WTC11 (cell line): Measurements from ENCODE around the gene ITCH. TPM values are rescaled to one million over a fixed set of nuclear protein-coding genes. Genes with fewer than 3 reads are reported as not detected.

ENCODE experiments used
- ATAC-seq: fragments of 200-7000 bp; cut with Tn5 transposase; 2 replicates; pipeline ENCODE4 v1.10.0; 2021; ENCODE audit warnings: mild to moderate bottlenecking, moderate library complexity
- CTCF ChIA-PET: fragments of 300-600 bp; sonication (Branson Sonifier 250); formaldehyde crosslinking; loops from one replicate; lab custom pipeline; 2021; ENCODE audit warnings: antibody characterized with exemption; lab: Charles Lee
- POLR2A ChIA-PET: fragments of 350-600 bp; sonication (Branson Sonifier 250); formaldehyde crosslinking; loops from one replicate; lab custom pipeline; 2021; ENCODE audit warnings: antibody characterized with exemption; lab: Charles Lee
- DNase-seq: peaks from one replicate; pipeline ENCODE4 v3.0.0; 2021; ENCODE audit warnings: low spot score
- H3K27ac Mint-ChIP-seq: 2 replicates; pipeline ENCODE4 v1.8.0; 2021; ENCODE audit warnings: mixed read lengths
- H3K27me3 Mint-ChIP-seq: 2 replicates; pipeline ENCODE4 v1.8.0; 2021; ENCODE audit warnings: low read depth, mild to moderate bottlenecking, moderate library complexity, mixed read lengths
- H3K36me3 Mint-ChIP-seq: 2 replicates; pipeline ENCODE4 v1.8.0; 2021; ENCODE audit warnings: mixed read lengths
- H3K4me1 Mint-ChIP-seq: 2 replicates; pipeline ENCODE4 v1.8.0; 2022; ENCODE audit warnings: mixed read lengths
- H3K4me3 Mint-ChIP-seq: 2 replicates; pipeline ENCODE4 v1.8.0; 2021; ENCODE audit warnings: mild to moderate bottlenecking, moderate library complexity, mixed read lengths
- H3K9me3 Mint-ChIP-seq: 2 replicates; pipeline ENCODE4 v1.8.0; 2021; ENCODE audit warnings: mixed read lengths
- ATF1 ChIP-seq: sonication (generic); formaldehyde crosslinking; IDR thresholded peaks from 2 replicates; pipeline ENCODE4 v1.8.1; 2023; ENCODE audit warnings: mild to moderate bottlenecking, moderate library complexity, missing genetic modification reagents
- CREM ChIP-seq: sonication (generic); formaldehyde crosslinking; IDR thresholded peaks from 2 replicates; pipeline ENCODE4 v1.8.1; 2022; ENCODE audit warnings: mild to moderate bottlenecking, missing genetic modification reagents, moderate library complexity
- EMX1 ChIP-seq: fragments of 250-450 bp; sonication (Bioruptor Pico); IDR thresholded peaks from 2 replicates; pipeline ENCODE4 v1.8.0; 2021; ENCODE audit warnings: mild to moderate bottlenecking
- FOXK1 ChIP-seq: sonication (generic); formaldehyde crosslinking; IDR thresholded peaks from 2 replicates; pipeline ENCODE4 v1.8.0; 2022; ENCODE audit warnings: mild to moderate bottlenecking, moderate library complexity, missing genetic modification reagents
- IRF2 ChIP-seq: sonication (generic); formaldehyde crosslinking; IDR thresholded peaks from 2 replicates; pipeline ENCODE4 v1.8.0; 2022; ENCODE audit warnings: low read depth, missing genetic modification reagents, borderline replicate concordance
- MXD4 ChIP-seq: fragments of 250-450 bp; sonication (Bioruptor Pico); IDR thresholded peaks from 2 replicates; pipeline ENCODE4 v1.8.0; 2021; ENCODE audit warnings: mild to moderate bottlenecking, moderate library complexity, borderline replicate concordance
- NFE2L1 ChIP-seq: sonication (generic); formaldehyde crosslinking; IDR thresholded peaks from 2 replicates; pipeline ENCODE4 v1.8.1; 2023; ENCODE audit warnings: missing genetic modification reagents
- NR2C2 ChIP-seq: sonication (generic); formaldehyde crosslinking; IDR thresholded peaks from 2 replicates; pipeline ENCODE4 v1.8.0; 2022; ENCODE audit warnings: mild to moderate bottlenecking, missing genetic modification reagents
- SMAD3 ChIP-seq: sonication (generic); formaldehyde crosslinking; IDR thresholded peaks from 2 replicates; pipeline ENCODE4 v1.8.0; 2022; ENCODE audit warnings: missing genetic modification reagents, mild to moderate bottlenecking, borderline replicate concordance
- SP1 ChIP-seq: sonication (generic); formaldehyde crosslinking; conservative IDR thresholded peaks from 2 replicates; pipeline ENCODE4 v1.8.1; 2022; ENCODE audit warnings: missing genetic modification reagents
- TEAD1 ChIP-seq: sonication (generic); formaldehyde crosslinking; IDR thresholded peaks from 2 replicates; pipeline ENCODE4 v1.8.0; 2022; ENCODE audit warnings: mild to moderate bottlenecking, missing genetic modification reagents
- ZNF121 ChIP-seq: sonication (generic); formaldehyde crosslinking; IDR thresholded peaks from 2 replicates; pipeline ENCODE4 v1.8.0; 2023; ENCODE audit warnings: missing genetic modification reagents
- ZNF396 ChIP-seq: fragments of 250-450 bp; sonication (Bioruptor Pico); IDR thresholded peaks from 2 replicates; pipeline ENCODE4 v1.8.0; 2021; ENCODE audit warnings: mild to moderate bottlenecking, moderate library complexity, borderline replicate concordance
- total RNA-seq: library from RNA; stranded (reverse); gene quantifications from 3 replicates; pipeline ENCODE4 v1.2.3, GENCODE V29; 2021
- TF ChIP-seq, protein P1 (sequence below): sonication (generic); formaldehyde crosslinking; IDR thresholded peaks from 2 replicates; pipeline ENCODE4 v1.8.1; 2023; ENCODE audit warnings: mild to moderate bottlenecking, missing genetic modification reagents, moderate library complexity
- TF ChIP-seq, protein P2 (sequence below): sonication (generic); formaldehyde crosslinking; conservative IDR thresholded peaks from 2 replicates; pipeline ENCODE4 v1.8.1; 2022; ENCODE audit warnings: mild to moderate bottlenecking, missing genetic modification reagents
- TF ChIP-seq, protein P3 (sequence below): sonication (generic); formaldehyde crosslinking; IDR thresholded peaks from 2 replicates; pipeline ENCODE4 v1.8.1; 2022; ENCODE audit warnings: mild to moderate bottlenecking, moderate library complexity, missing genetic modification reagents
- TF ChIP-seq, protein P4 (sequence below): sonication (generic); formaldehyde crosslinking; conservative IDR thresholded peaks from 2 replicates; pipeline ENCODE4 v1.8.1; 2023; ENCODE audit warnings: mild to moderate bottlenecking, low read depth, missing genetic modification reagents, moderate library complexity
- TF ChIP-seq, protein P5 (sequence below): sonication (generic); formaldehyde crosslinking; IDR thresholded peaks from 2 replicates; pipeline ENCODE4 v1.8.0; 2023; ENCODE audit warnings: missing genetic modification reagents
- TF ChIP-seq, protein P6 (sequence below): fragments of 250-450 bp; sonication (Bioruptor Pico); IDR thresholded peaks from 2 replicates; pipeline ENCODE4 v1.9.0; 2021; ENCODE audit warnings: mild to moderate bottlenecking
- TF ChIP-seq, protein P7 (sequence below): sonication (generic); formaldehyde crosslinking; IDR thresholded peaks from 2 replicates; pipeline ENCODE4 v1.8.1; 2022; ENCODE audit warnings: missing genetic modification reagents, borderline replicate concordance

ITCH gene
- total RNA-seq, 1 experiment from 2014 or later: 35.8 TPM

DNA sequence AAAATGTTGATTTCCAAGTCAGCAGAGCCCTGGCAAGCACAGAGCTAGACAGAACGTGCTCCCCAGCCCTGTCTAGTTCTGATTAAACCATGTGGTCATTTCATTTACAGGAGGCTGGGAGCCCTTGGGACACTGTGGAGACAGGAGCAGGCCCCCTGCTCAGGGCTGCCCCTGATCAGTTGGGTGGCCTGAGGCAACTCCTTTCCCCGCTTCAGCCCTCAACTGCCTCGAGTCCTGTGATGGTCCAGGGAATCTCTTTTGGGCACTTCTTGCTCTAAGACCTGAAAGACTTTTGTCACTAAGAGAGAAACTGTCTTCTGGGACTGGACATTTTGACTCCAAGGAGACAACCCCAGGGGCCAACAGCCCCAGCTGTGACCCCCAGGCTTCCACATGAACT, 166.7 kb downstream of the ITCH start:
- DNase-seq (no peak), ATAC-seq (no peak)
- POLR2A ChIA-PET: no interaction called here
- TF ChIP-seq IRF2 (CRISPR knock-in tag): no peak
- TF ChIP-seq ZNF396: no peak
- TF ChIP-seq, protein P1, sequence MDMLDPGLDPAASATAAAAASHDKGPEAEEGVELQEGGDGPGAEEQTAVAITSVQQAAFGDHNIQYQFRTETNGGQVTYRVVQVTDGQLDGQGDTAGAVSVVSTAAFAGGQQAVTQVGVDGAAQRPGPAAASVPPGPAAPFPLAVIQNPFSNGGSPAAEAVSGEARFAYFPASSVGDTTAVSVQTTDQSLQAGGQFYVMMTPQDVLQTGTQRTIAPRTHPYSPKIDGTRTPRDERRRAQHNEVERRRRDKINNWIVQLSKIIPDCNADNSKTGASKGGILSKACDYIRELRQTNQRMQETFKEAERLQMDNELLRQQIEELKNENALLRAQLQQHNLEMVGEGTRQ (CRISPR knock-in tag): no peak
- TF ChIP-seq, protein P2, sequence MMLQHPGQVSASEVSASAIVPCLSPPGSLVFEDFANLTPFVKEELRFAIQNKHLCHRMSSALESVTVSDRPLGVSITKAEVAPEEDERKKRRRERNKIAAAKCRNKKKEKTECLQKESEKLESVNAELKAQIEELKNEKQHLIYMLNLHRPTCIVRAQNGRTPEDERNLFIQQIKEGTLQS (CRISPR knock-in tag): no peak
- TF ChIP-seq ZNF121 (CRISPR knock-in tag): no peak
- H3K27ac Mint-ChIP-seq: no peak overlapping the region
- H3K27me3 Mint-ChIP-seq: no peaks in the 10 kb centered on the region
- no peaks in the 10 kb centered on the region for H3K9me3 Mint-ChIP-seq
- H3K4me3 Mint-ChIP-seq: no peak overlapping the region
- CTCF ChIA-PET: interaction anchor here (0.7 to 1.3 kb wide), 4 partner anchors 9 to 285 kb away, joined by 3 to 4 read pairs (median 3); no protein-coding TSS in a partner anchor
- H3K4me1 Mint-ChIP-seq: no peaks in the 10 kb centered on the region
- H3K36me3 Mint-ChIP-seq: peaks cover 39% of the 10 kb centered on the region

DNA sequence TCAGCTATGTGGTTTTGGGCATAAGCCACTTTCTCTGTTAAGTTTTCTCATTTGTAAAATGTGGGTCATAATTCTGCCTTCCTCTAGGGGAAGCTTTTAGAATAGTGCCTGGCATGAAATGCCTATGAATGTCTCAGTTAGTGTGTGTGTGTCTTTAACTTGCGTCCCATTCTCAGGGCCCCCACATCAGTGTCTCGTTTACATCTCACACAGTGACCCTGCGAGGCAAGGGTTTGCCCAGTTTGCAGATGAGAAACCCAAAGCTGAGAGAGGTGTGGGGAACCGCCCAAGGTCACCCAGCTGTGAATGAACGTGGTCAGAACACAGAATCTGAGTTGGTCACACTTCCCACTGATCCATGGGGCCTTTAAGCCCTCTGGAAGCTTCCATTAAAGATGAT, 167.3 kb downstream of the ITCH start:
- DNase-seq (no peak), ATAC-seq (no peak)
- POLR2A ChIA-PET: no interaction called here
- TF ChIP-seq, protein P2 (CRISPR knock-in tag): no peak
- TF ChIP-seq, protein P3, sequence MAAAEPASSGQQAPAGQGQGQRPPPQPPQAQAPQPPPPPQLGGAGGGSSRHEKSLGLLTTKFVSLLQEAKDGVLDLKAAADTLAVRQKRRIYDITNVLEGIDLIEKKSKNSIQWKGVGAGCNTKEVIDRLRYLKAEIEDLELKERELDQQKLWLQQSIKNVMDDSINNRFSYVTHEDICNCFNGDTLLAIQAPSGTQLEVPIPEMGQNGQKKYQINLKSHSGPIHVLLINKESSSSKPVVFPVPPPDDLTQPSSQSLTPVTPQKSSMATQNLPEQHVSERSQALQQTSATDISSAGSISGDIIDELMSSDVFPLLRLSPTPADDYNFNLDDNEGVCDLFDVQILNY (CRISPR knock-in tag): no peak
- TF ChIP-seq EMX1: no peak
- no peak for TF ChIP-seq NR2C2 (CRISPR knock-in tag)
- TF ChIP-seq, protein P4, sequence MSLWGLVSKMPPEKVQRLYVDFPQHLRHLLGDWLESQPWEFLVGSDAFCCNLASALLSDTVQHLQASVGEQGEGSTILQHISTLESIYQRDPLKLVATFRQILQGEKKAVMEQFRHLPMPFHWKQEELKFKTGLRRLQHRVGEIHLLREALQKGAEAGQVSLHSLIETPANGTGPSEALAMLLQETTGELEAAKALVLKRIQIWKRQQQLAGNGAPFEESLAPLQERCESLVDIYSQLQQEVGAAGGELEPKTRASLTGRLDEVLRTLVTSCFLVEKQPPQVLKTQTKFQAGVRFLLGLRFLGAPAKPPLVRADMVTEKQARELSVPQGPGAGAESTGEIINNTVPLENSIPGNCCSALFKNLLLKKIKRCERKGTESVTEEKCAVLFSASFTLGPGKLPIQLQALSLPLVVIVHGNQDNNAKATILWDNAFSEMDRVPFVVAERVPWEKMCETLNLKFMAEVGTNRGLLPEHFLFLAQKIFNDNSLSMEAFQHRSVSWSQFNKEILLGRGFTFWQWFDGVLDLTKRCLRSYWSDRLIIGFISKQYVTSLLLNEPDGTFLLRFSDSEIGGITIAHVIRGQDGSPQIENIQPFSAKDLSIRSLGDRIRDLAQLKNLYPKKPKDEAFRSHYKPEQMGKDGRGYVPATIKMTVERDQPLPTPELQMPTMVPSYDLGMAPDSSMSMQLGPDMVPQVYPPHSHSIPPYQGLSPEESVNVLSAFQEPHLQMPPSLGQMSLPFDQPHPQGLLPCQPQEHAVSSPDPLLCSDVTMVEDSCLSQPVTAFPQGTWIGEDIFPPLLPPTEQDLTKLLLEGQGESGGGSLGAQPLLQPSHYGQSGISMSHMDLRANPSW (CRISPR knock-in tag): no peak
- H3K9me3 Mint-ChIP-seq: no peaks in the 10 kb centered on the region
- no peak overlapping the region for H3K27ac Mint-ChIP-seq
- CTCF ChIA-PET: interaction anchor here (1.1 to 2.7 kb wide), 5 partner anchors 8 to 240 kb away, joined by 3 to 12 read pairs (median 4); no protein-coding TSS in a partner anchor
- no peaks in the 10 kb centered on the region for H3K4me1 Mint-ChIP-seq
- no peaks in the 10 kb centered on the region for H3K27me3 Mint-ChIP-seq
- H3K36me3 Mint-ChIP-seq: peaks cover 42% of the 10 kb centered on the region
- no peak overlapping the region for H3K4me3 Mint-ChIP-seq

DNA sequence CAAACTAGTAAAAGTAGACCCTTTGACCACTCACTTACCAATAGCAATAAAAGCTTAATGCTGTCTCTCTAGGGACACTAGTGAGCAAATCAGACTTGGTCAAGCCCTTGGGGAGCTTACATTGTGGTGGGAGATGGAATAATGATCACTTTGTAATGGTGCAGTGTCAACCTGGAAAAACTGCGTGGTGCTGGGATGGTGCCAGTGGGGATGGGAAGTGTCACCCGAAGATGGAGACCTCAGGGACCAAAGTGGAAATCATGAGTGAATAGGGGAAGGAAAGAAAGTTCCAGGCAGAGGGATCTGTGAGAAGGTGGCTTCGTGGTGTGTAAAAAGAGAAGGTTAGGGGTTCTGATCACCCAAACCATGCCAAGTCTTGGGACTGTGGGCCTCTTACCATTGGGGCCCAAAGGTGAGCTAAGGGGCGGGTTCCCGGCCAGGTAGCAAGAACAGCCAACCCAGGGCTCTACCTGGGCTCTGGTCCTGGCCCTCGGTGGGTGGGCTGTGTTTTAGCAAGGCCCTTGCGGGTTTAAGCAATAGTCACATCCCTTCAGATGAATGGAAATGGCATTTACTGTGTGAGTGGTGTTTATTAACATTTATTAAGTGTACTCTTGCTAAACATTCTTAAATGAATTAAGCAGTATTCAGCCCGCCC, 168.7 kb downstream of the ITCH start:
- POLR2A ChIA-PET: no interaction called here
- H3K27ac Mint-ChIP-seq: no peak overlapping the region
- peaks cover 40% of the 10 kb centered on the region for H3K36me3 Mint-ChIP-seq
- no peak for TF ChIP-seq TEAD1 (CRISPR knock-in tag)
- TF ChIP-seq SMAD3: no peak
- TF ChIP-seq, protein P5, sequence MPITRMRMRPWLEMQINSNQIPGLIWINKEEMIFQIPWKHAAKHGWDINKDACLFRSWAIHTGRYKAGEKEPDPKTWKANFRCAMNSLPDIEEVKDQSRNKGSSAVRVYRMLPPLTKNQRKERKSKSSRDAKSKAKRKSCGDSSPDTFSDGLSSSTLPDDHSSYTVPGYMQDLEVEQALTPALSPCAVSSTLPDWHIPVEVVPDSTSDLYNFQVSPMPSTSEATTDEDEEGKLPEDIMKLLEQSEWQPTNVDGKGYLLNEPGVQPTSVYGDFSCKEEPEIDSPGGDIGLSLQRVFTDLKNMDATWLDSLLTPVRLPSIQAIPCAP (CRISPR knock-in tag): no peak
- TF ChIP-seq ZNF121 (CRISPR knock-in tag): no peak
- no peak for TF ChIP-seq ATF1 (CRISPR knock-in tag)
- TF ChIP-seq, protein P6, sequence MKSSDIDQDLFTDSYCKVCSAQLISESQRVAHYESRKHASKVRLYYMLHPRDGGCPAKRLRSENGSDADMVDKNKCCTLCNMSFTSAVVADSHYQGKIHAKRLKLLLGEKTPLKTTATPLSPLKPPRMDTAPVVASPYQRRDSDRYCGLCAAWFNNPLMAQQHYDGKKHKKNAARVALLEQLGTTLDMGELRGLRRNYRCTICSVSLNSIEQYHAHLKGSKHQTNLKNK (CRISPR knock-in tag): no peak
- no peak for TF ChIP-seq FOXK1 (CRISPR knock-in tag)
- no peak for TF ChIP-seq SP1 (CRISPR knock-in tag)
- TF ChIP-seq NFE2L1 (CRISPR knock-in tag): no peak
- TF ChIP-seq, protein P7, sequence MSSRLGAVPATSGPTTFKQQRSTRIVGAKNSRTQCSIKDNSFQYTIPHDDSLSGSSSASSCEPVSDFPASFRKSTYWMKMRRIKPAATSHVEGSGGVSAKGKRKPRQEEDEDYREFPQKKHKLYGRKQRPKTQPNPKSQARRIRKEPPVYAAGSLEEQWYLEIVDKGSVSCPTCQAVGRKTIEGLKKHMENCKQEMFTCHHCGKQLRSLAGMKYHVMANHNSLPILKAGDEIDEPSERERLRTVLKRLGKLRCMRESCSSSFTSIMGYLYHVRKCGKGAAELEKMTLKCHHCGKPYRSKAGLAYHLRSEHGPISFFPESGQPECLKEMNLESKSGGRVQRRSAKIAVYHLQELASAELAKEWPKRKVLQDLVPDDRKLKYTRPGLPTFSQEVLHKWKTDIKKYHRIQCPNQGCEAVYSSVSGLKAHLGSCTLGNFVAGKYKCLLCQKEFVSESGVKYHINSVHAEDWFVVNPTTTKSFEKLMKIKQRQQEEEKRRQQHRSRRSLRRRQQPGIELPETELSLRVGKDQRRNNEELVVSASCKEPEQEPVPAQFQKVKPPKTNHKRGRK (CRISPR knock-in tag): no peak
- TF ChIP-seq CREM: no peak
- no peak for TF ChIP-seq MXD4 (CRISPR knock-in tag)

More for the DNA sequence above, 168.7 kb downstream of the ITCH start:
- DNase-seq (no peak), ATAC-seq (no peak)
- H3K4me3 Mint-ChIP-seq: no peak overlapping the region
- no peaks in the 10 kb centered on the region for H3K4me1 Mint-ChIP-seq
- H3K9me3 Mint-ChIP-seq: no peaks in the 10 kb centered on the region
- CTCF ChIA-PET: interaction anchor here (0.5 to 2.7 kb wide), 4 partner anchors 9 to 238 kb away, joined by 4 to 12 read pairs (median 4); no protein-coding TSS in a partner anchor
- no peaks in the 10 kb centered on the region for H3K27me3 Mint-ChIP-seq
